ELF-1 (cell line): ENCODE results near the gene NOB1.
"Not testable (repeated sequence)": the region's sequence is repeated elsewhere in the genome, so short reads cannot be mapped to it uniquely, and the experiment has no call there.

Experiments used
- DNase-seq: peaks from one replicate; pipeline ENCODE4 v3.0.0-alpha.2; 2016; ENCODE audit warnings: low read depth, low spot score

Gene NOB1

DNA sequence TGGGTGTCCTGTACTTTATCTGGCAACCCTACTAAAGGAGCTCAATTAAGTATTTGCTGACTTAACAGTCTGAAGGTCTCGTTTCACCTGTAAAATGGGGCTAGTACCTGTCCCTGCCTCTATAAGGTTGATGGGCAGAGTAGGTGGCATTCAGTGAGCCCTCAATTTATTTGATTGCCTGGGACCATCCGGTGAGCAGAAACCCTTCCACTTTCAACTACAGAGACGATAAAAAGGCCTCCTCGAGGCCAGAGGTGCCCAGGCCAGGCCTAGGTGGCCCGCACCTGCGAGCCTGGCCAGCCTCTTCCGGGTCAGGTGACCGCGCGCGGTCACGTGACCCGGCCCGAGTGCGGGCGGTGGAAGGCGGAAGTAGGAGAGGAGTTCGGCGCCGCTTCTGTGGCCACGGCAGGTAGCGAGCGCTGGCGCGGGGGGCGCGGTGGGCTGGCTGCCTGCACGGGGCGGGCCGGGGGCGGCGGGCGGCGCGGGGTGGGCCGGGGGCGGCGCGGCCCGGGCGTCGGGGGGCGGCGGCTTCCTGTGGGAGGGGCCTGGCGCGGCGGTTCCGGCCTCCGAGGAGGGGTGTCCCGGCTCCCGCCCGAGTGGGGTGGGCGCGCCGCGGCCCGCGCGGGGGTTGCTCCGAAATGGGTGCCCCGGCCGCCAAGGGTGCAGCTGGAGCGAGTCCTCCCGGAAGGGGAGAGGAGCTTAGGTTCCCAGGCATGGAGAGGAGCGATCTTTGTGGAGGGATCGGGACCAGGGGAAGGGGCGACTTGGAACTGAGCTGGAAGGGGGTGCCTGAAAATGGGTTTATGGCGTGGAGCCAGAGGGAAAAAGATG is 7.5 kb upstream of the NOB1 start, which contains the start of gene WWP2:
Gene WWP2, plus strand, starts transcription at position 350 of the 831 bp plus-strand sequence. CDS start 24,679 bp downstream, outside the sequence.
- peak; percentile 93 for DNase-seq

DNA sequence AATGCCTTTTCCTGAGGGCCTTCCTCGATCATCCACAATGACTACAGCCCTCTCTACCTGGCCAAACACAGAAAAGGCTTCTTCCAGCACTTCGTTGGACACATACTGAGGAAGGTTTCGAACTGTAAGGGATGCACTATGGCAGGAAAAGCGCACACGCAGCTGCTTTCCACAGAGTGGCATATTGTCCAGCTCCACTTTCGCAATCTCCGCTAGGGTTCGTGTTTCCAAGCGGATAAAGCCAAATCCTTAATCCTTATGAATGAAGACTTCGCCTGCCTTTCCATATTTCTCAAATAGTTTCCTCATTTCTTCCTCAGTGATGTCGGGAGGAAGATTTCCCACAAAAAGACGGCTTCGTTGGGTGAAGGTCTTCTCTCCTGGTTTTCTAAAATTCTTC is 2.6 kb upstream of the NOB1 start:
- DNase-seq = not testable (repeated sequence)

DNA sequence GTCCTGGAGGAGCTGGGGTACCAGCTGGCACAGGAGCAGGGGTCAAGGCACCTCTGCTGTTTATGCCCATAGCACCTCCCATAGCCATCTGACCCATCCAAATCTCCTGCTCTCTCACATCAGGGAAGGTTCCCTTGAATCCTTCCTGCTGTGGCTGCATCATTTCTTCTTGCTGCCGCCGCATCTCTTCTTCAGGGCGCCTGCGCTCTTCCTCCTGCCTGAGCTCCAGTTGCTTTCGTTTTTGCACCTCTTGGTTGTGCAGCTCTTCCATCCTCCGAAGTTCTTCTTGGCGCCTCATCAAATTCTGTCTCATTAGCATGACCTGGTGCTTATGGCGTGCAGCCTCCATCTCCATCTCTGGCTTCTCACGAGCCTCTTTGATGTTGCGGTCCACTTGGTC is 2.0 kb upstream of the NOB1 start:
- no peak for DNase-seq

DNA sequence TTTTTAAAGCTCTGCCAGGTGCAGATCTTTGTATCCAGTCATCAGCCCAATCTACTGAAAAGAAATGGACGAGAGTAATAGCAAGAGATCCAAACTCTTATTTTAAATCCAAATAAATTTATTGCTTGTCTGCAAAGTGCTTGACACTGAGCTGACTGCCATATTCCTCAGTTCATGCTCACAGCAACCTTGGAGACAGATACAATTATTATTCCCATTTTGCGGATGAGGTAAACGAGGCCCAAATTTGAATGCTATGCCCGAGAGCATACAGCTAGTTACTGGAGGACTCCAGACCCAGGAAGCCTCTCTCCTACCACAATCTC is 620 bp downstream of the NOB1 start:
- no peak for DNase-seq

DNA sequence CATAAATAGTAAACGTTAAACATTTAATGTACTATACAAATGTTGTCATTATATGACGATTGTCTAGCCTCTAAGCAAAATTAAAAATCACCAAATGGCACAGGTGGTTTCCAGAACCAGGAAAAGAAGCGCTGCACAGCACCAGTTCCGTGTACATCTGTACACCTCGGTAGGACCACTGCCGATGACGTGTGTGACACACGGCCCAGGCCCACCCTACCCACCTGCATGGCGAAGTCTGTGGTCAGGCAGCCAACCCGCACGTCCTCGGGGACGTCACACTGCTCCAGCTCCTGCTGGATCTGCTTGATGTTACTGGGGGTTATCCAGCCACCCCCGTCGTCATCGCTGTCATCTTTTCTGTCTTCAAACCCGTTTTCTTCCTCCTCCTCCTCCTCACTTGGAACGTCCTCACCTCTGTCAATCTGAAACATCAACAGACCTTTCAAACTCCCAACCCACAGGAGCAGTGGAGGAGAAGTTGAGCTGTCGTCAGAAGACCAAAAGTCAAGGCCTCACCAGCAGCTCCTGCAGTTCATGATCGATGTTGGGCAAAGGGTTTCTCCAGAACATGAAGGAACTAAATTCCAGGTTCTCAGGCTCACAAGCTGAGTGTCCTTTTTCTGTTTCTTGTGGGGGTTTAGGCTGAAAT is 5.9 kb downstream of the NOB1 start:
- DNase-seq = no peak

DNA sequence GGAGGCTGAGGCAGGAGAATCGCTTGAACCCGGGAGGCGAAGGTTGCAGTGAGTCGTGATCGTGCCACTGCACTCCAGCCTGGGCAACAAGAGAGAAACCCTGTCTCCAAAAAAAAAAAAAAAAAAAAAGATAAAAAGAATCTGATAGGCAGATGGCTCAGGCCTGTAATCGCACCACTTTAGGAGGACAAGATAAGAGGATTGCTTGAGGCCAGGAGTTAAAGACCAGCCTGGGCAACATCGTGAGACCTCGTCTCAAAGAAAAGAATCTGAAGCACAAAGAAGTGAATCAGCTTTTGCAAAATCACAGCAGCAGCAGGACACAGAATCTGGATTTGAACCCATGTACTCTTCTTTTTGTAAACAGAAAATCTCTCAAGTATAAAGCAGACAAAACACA is 7.6 kb downstream of the NOB1 start:
- DNase-seq = peak; percentile 25

DNA sequence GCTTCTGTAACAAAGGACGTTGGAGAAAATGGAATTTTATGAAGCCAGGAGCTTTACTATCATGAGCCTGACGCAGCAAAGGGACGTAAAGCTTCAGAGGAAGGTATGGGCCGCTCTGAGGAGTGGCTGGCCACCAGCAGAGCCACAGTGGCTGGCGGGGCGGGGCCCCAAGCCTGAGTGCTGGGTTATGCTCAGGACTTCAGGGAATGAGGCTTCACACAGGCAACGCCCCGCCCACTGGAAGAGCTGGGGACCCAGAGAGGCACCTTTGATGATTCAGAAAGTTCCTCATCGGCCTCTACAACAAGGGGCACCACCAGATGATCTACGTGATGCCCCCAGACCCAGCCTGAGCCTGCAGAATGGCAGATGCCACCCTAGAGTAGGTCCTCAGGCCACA is 8.8 kb downstream of the NOB1 start:
- no peak for DNase-seq

DNA sequence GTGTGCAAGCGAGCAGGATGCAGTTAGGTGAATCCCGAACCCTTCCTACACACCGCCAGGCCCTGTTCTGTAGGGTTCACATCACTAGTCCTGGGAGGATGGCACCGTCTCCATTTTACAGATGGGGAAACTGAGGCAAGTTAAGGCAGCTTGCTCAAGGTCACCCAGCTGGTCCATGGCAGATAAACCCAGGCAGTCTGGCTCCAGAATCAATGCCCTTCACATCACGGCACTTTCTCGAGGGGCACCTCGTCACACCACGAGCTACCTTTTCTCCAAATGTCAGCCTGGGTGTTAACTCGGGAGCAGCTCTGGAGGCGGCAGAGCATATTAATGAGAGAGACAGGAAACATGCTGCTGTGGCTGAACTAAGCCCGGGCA is 9.5 kb downstream of the NOB1 start:
- no peak for DNase-seq

DNA sequence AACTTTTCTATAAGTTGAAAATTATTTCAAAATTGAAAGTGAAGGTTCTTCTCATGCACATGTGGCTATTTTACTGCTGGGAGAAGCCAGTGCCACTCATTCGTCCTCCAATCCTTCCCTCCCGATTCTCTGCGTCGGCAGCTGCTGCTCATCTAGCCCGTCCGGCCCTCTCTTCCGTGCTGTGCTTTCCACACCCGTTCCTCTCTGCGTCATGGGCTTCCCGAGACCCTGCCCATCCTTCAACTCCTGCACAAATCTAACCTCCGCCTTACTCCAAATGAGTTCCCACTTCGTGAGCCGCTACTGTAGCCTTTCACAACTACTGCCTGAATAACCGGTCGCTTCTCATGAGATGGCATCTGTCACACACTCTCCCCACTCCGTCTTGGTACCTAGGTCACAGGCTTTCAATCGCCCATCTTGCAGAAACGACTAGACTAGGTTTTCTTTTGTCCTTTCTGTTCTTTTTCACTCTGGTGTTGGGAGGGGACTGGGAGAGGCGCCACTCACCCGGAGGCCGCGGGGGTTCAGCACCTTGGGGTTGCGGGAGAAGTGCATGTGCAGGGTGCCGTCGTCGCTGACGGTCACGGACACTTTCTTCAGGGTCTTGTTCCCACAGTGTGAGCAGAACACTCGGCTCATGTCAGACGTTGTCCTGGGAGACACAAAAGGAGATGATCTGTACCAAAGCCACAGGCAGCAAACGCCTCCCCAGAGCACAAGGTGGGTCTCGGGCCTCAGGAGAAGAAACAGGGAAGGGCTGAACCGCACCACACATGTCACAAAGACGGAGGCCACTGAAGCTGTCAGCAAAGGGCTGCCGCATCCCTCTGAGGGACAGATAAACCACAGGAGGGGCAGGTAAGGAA is 10.1 kb downstream of the NOB1 start:
- no peak for DNase-seq

DNA sequence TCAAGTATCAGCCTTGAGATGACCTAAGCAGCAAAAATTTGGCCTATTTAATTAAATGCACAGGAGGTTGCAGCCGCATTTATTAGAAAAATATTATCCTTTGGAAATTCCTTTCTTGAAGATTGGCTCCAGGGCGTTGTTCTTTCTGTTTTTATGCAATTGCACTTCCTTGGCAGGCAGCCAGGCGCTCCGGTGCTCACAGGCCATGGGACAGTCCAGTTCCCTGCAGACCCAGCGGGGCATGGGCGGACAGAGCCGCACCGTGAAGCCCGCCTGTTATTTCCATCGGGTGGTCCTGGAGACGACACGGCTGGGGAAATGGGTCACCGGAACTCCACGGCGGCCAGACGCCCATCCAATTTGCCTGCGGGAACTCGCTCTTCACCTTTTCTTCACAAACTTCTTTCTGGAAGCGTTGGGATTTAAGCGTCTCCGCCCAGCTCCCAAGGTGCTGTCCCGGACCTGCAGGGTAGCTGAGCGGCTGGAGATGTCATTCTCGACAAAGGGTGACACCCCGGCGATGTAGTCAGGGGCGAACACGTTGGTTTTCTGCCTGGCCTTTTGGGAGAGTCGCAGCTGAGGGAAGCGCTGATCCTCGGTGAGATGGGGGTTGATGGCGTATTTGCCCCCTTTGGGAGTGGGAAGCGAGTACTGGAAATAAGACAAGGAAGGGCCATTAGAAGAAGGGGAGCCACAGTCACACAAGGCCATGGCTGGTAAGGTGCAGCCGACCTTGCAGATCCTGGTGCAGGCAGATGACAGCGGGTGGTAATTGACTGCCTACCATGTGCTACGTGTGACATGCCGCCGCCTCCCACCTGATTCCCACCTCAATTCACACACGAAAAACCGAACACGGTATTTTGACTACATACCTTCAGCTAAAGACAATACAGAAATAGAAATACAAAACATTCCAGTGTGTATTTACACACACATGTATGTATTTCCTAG is 12.5 kb downstream of the NOB1 start:
- no peak for DNase-seq

DNA sequence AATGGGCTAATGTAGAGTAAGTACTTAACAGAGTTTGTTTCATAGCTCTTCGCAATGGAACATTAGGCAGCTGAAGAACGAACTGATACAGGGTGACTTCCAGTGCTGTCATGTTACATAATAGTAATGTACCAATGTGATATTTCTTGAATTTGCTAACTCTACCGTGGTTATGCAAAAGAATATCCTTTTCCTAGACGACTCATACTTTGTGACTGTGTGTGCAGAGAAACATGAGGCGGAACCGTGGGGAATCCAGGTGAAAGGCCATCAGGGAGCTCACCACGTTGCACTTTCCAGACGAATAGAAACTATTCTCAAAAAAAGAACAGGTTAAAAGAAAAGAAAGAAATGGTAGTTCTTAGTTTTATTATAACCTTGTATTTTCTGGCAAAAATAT is 13.2 kb downstream of the NOB1 start:
- DNase-seq = no peak

DNA sequence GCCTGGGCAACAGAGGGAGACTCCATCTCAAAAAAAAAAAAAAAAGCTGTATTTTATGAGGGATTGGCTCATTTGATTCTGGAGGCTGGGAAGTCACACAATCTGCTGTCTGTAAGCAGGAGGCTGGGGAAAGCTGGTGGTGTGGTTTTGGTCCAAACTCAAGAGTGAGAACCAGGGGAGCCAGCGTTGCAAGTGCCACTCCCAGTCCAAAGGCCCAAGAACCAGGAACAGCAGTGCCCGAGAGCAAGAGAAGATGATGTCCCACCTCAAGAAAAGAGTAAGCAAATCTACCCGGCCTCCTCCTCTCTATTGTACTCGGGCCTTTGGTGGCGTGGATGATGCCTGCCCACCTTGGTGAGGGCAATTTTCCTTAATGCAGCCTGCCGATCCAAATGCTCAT is 22.6 kb downstream of the NOB1 start:
- DNase-seq = no peak

DNA sequence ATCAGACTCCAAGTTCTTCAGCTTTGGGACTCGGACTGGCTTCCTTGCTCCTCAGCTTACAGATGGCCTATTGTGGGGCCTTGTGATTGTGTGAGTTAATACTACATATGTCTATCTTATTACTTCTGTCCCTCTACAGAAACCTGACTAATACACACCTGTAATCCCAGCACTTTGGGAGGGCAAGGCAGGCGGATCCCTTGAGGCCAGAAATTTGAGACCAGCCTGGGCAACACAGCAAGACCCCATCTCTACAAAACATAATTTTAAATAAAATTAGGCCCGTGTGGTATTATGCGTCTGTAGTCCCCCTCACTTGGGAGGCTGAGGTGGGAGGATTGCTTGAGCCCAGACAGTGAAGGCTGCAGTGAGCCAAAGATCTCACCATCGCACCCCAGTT is 23.4 kb downstream of the NOB1 start:
- DNase-seq = not testable (repeated sequence)

DNA sequence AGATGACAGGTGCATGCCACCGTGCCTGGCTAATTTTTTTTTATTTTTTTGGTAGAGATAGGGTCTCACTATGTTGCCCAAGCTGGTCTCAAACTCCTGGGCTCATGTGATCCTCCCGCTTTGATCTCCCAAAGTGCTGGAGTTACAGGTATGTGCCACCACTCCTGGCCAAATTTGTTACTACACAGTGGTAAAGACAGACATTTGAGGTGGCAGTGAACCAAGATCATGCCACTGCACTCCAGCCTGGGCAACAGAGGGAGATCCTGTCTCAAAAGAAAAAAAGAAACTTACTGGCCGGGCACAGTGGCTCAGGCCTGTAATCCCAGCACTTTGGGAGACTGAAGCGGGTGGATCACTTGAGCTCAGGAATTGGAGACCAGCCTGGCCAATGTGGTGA is 25.7 kb downstream of the NOB1 start:
- DNase-seq = not testable (repeated sequence)

DNA sequence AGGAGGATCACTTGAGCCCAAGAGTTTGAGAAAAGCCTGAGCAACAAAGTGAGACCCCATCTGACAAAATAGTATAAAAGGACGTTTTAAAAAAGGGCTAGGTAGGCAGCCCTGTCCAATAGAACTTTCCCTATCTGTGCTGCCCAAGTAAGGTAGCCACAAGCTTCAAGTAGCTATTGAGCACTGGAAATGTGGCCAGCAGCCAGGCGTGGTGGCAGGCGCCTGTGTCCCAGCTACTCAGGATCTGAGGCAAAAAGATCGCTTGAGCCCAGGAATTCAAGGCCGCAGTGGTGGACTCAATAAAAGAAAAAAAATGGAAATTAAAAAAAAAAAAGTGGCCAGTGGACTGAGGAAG is 26.8 kb downstream of the NOB1 start:
- peak; percentile 18 for DNase-seq

DNA sequence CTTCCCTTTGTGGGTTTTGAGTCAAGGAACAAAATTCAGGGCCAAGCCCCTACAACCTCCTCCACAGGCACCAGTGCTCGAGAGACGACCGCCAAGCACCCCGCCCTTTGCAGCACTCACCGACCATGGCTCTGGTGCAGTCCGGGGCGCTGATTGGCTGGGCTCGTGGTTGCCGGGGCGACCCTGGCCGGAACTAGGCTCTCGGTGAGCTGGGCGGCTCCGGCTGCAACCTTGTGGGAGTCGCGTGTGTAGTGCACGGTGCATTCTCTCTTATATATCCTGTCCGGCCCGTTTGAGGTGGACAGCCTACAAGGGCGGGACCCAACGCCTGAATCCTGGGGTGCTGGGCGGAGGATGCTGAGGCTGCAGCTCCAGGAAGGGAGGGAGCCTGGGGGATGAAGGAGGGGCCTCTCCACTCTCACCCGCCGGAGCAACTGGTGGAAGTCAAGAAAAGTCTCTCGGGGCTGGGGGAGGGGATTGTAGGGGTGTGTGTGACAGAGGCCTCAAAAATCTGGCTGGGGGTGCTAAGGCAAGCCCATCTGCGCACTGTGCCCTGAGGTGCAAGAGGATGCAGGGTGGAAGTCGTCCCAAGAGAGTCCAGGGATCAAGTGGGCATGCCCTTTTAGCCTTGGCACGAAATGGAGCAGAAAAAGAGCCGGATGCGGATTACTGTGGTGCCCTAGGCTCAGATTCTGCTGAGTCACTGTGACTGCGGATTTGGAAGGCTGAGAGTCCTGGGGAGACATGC is 28.2 kb downstream of the NOB1 start, which contains the start of gene NQO1:
Gene NQO1, minus strand, starts transcription at position 248 of the 748 bp plus-strand sequence. Its CDS starts 121 bp downstream, at position 127.
- DNase-seq = peak; percentile 97

DNA sequence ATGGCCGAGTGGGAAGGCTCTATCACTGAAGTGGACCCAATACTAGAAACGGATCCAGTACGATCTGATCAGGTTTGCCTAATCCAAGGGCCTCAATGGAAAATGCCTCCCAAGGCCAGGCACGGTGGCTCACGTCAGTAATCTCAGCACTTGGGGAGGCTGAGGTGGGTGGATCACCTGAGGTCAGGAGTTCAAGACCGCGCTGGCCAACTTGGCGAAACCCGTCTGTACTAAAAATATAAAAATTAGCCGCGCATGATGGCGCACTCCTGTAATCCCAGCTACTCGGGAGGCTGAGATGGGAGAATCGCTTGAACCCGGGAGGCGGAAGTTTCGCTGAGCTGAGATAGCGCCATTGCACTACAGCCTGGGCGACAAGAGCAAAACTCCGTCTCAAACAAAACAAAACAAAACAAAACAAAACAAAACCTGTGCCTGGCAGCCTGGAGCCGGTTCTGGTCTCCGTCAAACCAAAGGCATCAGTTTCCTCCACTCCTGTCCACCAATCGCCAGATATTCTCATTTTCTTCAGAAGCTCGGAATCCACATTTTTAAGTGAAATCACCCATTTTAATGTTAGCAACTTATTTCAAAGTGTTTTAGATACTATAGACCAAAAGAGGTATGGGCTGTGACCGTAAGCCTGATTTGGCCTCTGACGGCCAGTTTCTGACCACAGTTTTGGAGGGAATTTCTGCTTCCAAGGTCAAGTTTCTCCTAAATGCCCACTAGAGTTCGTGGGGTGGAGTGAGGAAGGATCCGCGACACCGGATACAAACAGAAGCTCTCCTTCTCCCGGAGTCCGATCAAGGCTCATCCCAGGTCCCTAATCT is 29.0 kb downstream of the NOB1 start:
- DNase-seq = peak; percentile 31

DNA sequence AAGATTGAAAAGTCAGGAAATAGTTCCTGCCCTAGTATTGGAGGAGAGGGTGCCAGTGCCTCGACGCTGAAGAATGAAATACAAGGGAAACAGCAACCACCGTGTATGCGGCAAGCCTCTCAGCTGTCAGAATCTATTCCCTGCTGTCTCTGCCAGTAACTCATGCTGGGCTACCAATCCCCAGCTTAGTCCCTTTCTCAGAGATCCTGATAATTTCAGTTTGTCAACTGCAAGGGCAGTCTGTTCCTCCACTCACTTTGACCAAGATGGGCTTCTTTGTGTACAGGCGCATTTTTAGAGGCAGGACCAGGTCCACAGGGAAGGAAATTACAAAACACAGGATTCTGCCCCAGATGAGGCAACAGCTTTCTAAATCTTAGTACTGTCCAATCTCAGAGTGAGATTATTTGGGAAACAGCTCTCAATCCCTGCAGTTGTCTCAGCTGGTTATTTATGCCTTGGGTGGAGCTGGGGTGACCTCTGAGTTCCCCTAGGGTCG is 29.7 kb downstream of the NOB1 start:
- DNase-seq = peak; percentile 18

DNA sequence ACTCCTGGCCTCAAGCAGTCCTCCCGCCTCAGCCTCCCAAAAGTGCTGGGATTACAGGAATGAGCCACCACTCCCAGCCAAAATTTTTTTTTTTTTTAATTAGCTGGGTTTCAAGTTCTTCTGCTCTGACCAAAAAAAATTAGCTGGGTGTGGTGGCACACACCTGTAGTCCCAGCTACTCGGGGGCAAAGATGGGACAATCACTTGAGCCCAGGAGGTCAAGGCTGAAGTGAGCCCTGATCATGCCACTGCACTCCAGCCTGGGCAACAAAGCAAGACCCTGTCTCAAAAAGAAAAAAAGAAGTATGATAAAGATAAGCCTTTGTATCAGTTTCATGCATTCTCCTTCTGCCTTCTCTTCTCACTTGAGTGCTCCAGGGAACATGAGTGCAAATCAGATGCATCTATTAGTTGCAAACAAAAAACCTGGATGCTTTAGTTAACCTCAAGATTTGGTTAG is 30.3 kb downstream of the NOB1 start:
- DNase-seq = no peak
